Measurements from ENCODE around the gene GSE1.

Gene GSE1

GRCh38 chr16:85574672-85575475, 38.2 kb upstream of the GSE1 start:
- DNase-seq: no peak

GRCh38 chr16:85575920-85576319, 37.2 kb upstream of the GSE1 start:
- DNase-seq: no peak

GRCh38 chr16:85576944-85577343, 36.2 kb upstream of the GSE1 start:
- DNase-seq: no peak

GRCh38 chr16:85577899-85578598, 35.1 kb upstream of the GSE1 start:
- DNase-seq: no peak

GRCh38 chr16:85578599-85578948, 34.5 kb upstream of the GSE1 start:
- DNase-seq: no peak

- no peak for DNase-seq
Measured at GRCh38 chr16:85579191-85579590, 33.9 kb upstream of the GSE1 start.

GRCh38 chr16:85579923-85580580, 33.1 kb upstream of the GSE1 start:
- DNase-seq: no peak

- no peak for DNase-seq
Measured at GRCh38 chr16:85580684-85581083, 32.4 kb upstream of the GSE1 start.

- DNase-seq: no peak
Measured at GRCh38 chr16:85582229-85582991, 30.7 kb upstream of the GSE1 start.

GRCh38 chr16:85583491-85584181, 29.5 kb upstream of the GSE1 start:
- no peak for DNase-seq

GRCh38 chr16:85584267-85584666, 28.9 kb upstream of the GSE1 start:
- no peak for DNase-seq

- DNase-seq: no peak
Measured at GRCh38 chr16:85584819-85585282, 28.3 kb upstream of the GSE1 start.

GRCh38 chr16:85585711-85586110, 27.4 kb upstream of the GSE1 start:
- no peak for DNase-seq

GRCh38 chr16:85586380-85587104, 26.6 kb upstream of the GSE1 start:
- DNase-seq: no peak

GRCh38 chr16:85587762-85588556, 25.2 kb upstream of the GSE1 start:
- DNase-seq: no peak

- no peak for DNase-seq
Measured at GRCh38 chr16:85588562-85589503, 24.3 kb upstream of the GSE1 start.

GRCh38 chr16:85589688-85590505, 23.2 kb upstream of the GSE1 start:
- no peak for DNase-seq

GRCh38 chr16:85590506-85590832, 22.7 kb upstream of the GSE1 start:
- DNase-seq: no peak

- DNase-seq: no peak
Measured at GRCh38 chr16:85591381-85591780, 21.7 kb upstream of the GSE1 start.
